GM19468 (cell line): ENCODE results near the gene ARG2.

Experiments used
- ATAC-seq: cut with Tn5 transposase; IDR thresholded peaks from one replicate; pipeline ENCODE4 v1.9.1; 2021; ENCODE audit warnings: mild to moderate bottlenecking, moderate library complexity, moderate number of reproducible peaks; ENCODE audit not compliant: unreplicated experiment; ENCODE audit errors: extremely low read depth

ARG2 gene

GRCh38 chr14:67619446-67620216 is at the start of gene ARG2:
Gene ARG2 (plus strand): TSS chr14:67619920. CDS start chr14:67619978, 58 bp downstream.
- peak; percentile 74 for ATAC-seq

- ATAC-seq = no peak
These were observed 49.3 kb upstream of the ARG2 start for GRCh38 chr14:67570453-67570852.

GRCh38 chr14:67571275-67571990 is 48.3 kb upstream of the ARG2 start:
- peak; percentile 39 for ATAC-seq

- no peak for ATAC-seq
These were observed 47.8 kb upstream of the ARG2 start for GRCh38 chr14:67571991-67572323.

GRCh38 chr14:67572608-67573007 is 47.1 kb upstream of the ARG2 start:
- no peak for ATAC-seq

- ATAC-seq = no peak
These were observed 46.3 kb upstream of the ARG2 start for GRCh38 chr14:67573228-67574010.

GRCh38 chr14:67574156-67574555 is 45.6 kb upstream of the ARG2 start:
- no peak for ATAC-seq

GRCh38 chr14:67574806-67575205 is 44.9 kb upstream of the ARG2 start:
- ATAC-seq = no peak

GRCh38 chr14:67575684-67576083 is 44.0 kb upstream of the ARG2 start:
- no peak for ATAC-seq

- ATAC-seq = no peak
These were observed 43.3 kb upstream of the ARG2 start for GRCh38 chr14:67576216-67576955.

- no peak for ATAC-seq
These were observed 42.4 kb upstream of the ARG2 start for GRCh38 chr14:67577181-67577808.

- ATAC-seq = no peak
These were observed 41.6 kb upstream of the ARG2 start for GRCh38 chr14:67577909-67578749.

GRCh38 chr14:67579040-67579439 is 40.7 kb upstream of the ARG2 start:
- ATAC-seq = no peak

GRCh38 chr14:67579636-67580035 is 40.1 kb upstream of the ARG2 start:
- ATAC-seq = no peak

- ATAC-seq = no peak
These were observed 39.2 kb upstream of the ARG2 start for GRCh38 chr14:67580336-67581171.

- ATAC-seq = no peak
These were observed 38.1 kb upstream of the ARG2 start for GRCh38 chr14:67581643-67582042.

- ATAC-seq = no peak
These were observed 37.7 kb upstream of the ARG2 start for GRCh38 chr14:67582061-67582460.
